Esophagus muscularis mucosa (tissue), 4 donors: ENCODE measurements around the gene PRKACA. TPM values are rescaled to one million over a fixed set of nuclear protein-coding genes. Genes with fewer than 3 reads are reported as not detected.

Experiments
- DNase-seq: peaks from one replicate; pipeline ENCODE4 v3.0.0-alpha.2; 2017; ENCODE audit errors: extremely low spot score
- H3K27ac ChIP-seq, 4 donors: fragments of 200-600 bp; sonication (generic); replicated peaks in 1 of 4; 1 replicate in 3 of 4; 2 replicates in 1 of 4; pipeline ENCODE4 v1.5.1; 2016 to 2019; ENCODE audit warnings: mild to moderate bottlenecking in 1 of 4
- H3K27me3 ChIP-seq, 4 donors: fragments of 200-600 bp; sonication (generic); one replicate each; pipeline versions ENCODE4 v1.5.1 to v1.6.0; 2016 to 2019
- H3K36me3 ChIP-seq, 4 donors: fragments of 200-600 bp; sonication (generic); one replicate each; pipeline ENCODE4 v1.5.1; 2016 to 2019
- H3K4me1 ChIP-seq, 4 donors: fragments of 200-600 bp; sonication (generic); one replicate each; pipeline ENCODE4 v1.5.1; 2016 to 2019
- H3K4me3 ChIP-seq, 4 donors: fragments of 200-600 bp; sonication (generic); 1 replicate in 2 of 4; 2 replicates in 2 of 4; pipeline ENCODE4 v1.5.1; 2016 to 2019; ENCODE audit warnings: mild to moderate bottlenecking in 4 of 4, moderate library complexity in 1 of 4
- H3K9me3 ChIP-seq, 4 donors: fragments of 200-600 bp; sonication (generic); 1 replicate in 3 of 4; 2 replicates in 1 of 4; pipeline ENCODE4 v1.5.1; 2016 to 2019
- CTCF ChIP-seq, 3 experiments: fragments of 200-600 bp in 2 of 3; fragments of 450-650 bp in 1 of 3; sonication (generic) in 2 of 3; IDR thresholded peaks; one replicate each; pipeline ENCODE4 v1.5.1; 2017 to 2019; ENCODE audit warnings: antibody characterized with exemption in 3 of 3, mild to moderate bottlenecking in 2 of 3, moderate library complexity in 1 of 3
- EP300 ChIP-seq: sonication (generic); formaldehyde crosslinking; IDR thresholded peaks from one replicate; pipeline ENCODE4 v1.6.1; 2017; ENCODE audit warnings: antibody characterized with exemption
- POLR2A ChIP-seq: fragments of 450-650 bp; IDR thresholded peaks from one replicate; pipeline ENCODE4 v1.6.1; 2017; ENCODE audit warnings: antibody characterized with exemption, moderate library complexity, mild to moderate bottlenecking, low read depth
- POLR2AphosphoS5 ChIP-seq, 2 donors: sonication (generic); formaldehyde crosslinking; IDR thresholded peaks; one replicate each; pipeline ENCODE4 v1.6.1; 2017; ENCODE audit warnings: antibody characterized with exemption in 2 of 2
- WGBS: methylation state at CpG from one replicate; pipeline ENCODE4 v1.1.5; 2018; 5-methylcytosine and 5-hydroxymethylcytosine counted together
- intact Hi-C: fragments of 100-400 bp; cut with DNase I; formaldehyde crosslinking; loops from one replicate; pipeline ENCODE4 v1.15.1; 2023
- total RNA-seq, 4 donors: library from RNA; depleted of rRNA; stranded (reverse); fragments of >200 nt; gene quantifications; one replicate each; pipeline versions ENCODE4 v1.1.0 to v1.2.1, GENCODE V29; 2016

Gene PRKACA
- total RNA-seq, 4 donors from 2014 or later, result 76.0 to 125 (median 93.3) TPM

DNA sequence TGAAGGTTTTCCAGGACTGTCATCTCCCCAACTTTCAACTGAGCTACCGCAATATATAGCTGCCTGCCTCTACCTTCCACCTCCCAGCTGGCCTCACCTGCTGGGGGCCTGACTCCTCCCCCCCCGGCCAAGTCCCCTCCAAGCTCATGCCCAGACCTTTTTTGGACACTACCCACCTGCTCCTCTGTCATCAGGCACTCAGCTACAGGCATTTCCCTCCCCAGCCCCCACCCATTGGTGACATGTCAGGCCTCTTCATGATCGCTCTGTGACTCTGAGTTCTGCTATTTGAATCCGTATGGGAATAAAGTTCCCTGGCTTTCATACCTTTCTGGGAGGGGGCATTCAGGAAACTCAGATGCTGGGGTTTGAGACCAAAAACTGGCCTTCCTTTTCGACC lies 1.8 kb downstream of the PRKACA start:
- Histone ChIP-seq H3K4me1 (peaks cover 71 to 87% (median 82%) of the 10 kb centered on the region in 4 donors), H3K36me3 (no peaks in the 10 kb centered on the region), H3K4me3 (peak overlapping the region; percentile 86 to 98 (median 97)), H3K9me3 (no peaks in the 10 kb centered on the region), H3K27ac (peak overlapping the region; percentile 86 to 100 (median 98)), H3K27me3 (no peaks in the 10 kb centered on the region)
- intact Hi-C loops, result no loop called here
- TF ChIP-seq POLR2A, result no peak
- 74% methylated on average over 5 of the region's 5 CpGs for WGBS
- no peak for DNase-seq

- Histone ChIP-seq H3K27me3 (no peaks in the 10 kb centered on the region), H3K36me3 (no peaks in the 10 kb centered on the region), H3K27ac (peak overlapping the region; percentile 86 to 100 (median 98)), H3K9me3 (no peaks in the 10 kb centered on the region), H3K4me3 (no peak overlapping the region), H3K4me1 (peaks cover 74 to 88% (median 86%) of the 10 kb centered on the region in 4 donors)
- peak in 1 of 2 donors; percentile 7 for TF ChIP-seq POLR2AphosphoS5 (IDR thresholded peaks at IDR 0.05)
- peak; percentile 63 to 77 (median 71) for TF ChIP-seq CTCF (IDR thresholded peaks at IDR 0.05)
- TF ChIP-seq POLR2A, result no peak
- no peak for TF ChIP-seq EP300
- DNase-seq, result no peak
- WGBS, result 39% methylated on average over 9 of the region's 9 CpGs
- intact Hi-C loops, result no loop called here
Observed at GRCh38 chr19:14114854-14115253, 2.7 kb downstream of the PRKACA start.

- Histone ChIP-seq H3K4me1 (peaks cover 71 to 86% (median 83%) of the 10 kb centered on the region in 4 donors), H3K27ac (peak overlapping the region; percentile 86 to 100 (median 98)), H3K36me3 (peaks cover 0 to under 1% (median 0%) of the 10 kb centered on the region in 4 donors), H3K27me3 (no peaks in the 10 kb centered on the region), H3K4me3 (no peak overlapping the region), H3K9me3 (no peaks in the 10 kb centered on the region)
- WGBS, result 81% methylated on average over 7 of the region's 7 CpGs
- intact Hi-C loops, result no loop called here
- DNase-seq, result no peak
- TF ChIP-seq POLR2AphosphoS5 (IDR thresholded peaks at IDR 0.05) (no peak), POLR2A (no peak), EP300 (no peak), CTCF (IDR thresholded peaks at IDR 0.05) (no peak)
Observed at GRCh38 chr19:14114439-14114838, 3.1 kb downstream of the PRKACA start.

DNA sequence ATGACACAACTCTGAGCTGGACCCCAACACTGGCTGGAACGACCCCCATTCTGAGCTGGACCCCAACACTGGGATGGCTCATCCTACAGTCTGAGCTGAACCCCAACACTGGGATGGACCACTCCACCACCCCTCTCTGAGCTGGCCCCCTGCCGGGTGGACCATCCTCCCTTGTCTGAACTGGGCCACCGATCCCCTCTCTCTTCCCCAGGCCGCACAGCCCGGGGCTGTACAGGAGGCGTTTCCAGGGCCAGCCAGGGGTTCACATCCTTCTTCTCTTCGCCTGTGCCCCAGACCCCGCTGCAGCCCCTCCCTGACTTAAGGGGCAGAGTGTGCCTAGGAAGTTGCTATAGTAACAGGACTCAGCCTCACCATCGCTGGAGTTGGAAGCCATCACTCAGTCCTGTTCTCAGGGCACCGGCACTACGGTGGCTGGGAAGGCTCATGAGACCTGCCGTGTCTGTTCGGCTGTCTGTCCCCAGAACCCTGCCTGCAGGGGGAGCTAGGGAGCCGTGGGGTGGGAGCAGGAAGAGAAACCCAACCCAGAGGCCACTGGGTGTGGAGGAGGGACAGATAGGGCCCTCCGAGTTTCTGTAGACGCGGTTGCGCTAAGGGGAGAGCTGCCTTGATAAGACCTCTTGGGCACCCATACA lies 3.7 kb downstream of the PRKACA start:
- WGBS, result 85% methylated on average over 18 of the region's 18 CpGs
- intact Hi-C loops, result no loop called here
- peaks cover 68 to 86% (median 81%) of the 10 kb centered on the region in 4 donors for H3K4me1 ChIP-seq
- no peaks in the 10 kb centered on the region for H3K9me3 ChIP-seq
- peaks cover 0 to 5% (median 0%) of the 10 kb centered on the region in 4 donors for H3K36me3 ChIP-seq
- peak overlapping the region in 1 of 4 donors; percentile 34 for H3K4me3 ChIP-seq
- peak overlapping the region; percentile 86 to 100 (median 98) for H3K27ac ChIP-seq
- TF ChIP-seq CTCF (IDR thresholded peaks at IDR 0.05), result peak in 1 of 3 experiments; percentile 26
- TF ChIP-seq EP300, result no peak
- DNase-seq, result no peak
- no peaks in the 10 kb centered on the region for H3K27me3 ChIP-seq

DNA sequence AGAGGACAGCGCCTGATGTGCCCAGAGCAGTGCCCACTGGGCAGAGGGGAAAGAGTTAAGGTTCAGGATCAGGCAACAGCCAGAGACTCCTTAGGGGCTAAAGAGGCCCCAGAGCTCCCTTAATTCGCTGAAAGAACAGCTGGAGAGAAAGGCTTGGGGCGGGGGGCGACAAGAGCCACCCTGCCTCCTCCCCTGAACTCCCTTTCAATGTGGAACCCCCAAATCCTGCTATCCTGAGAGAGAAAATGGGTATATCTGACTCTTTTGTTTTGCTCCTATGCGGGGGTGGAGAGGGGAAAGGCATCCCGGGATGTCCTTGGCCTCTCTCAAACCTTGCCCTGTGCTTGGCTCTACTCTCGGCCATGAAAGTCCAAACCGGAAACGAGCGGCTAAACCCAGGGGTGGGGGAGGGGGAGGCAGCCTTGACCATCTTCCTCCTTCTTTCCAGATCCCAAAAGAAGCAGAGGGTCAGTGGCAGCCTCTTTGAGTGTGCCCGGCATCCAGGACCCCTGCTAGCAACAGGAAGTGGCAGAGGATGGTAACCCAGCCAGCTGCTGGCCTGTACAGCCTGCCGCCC lies 4.7 kb downstream of the PRKACA start:
- Histone ChIP-seq H3K9me3 (no peaks in the 10 kb centered on the region), H3K4me3 (peak overlapping the region; percentile 33 to 42 (median 34)), H3K36me3 (peaks cover 0 to 5% (median 0%) of the 10 kb centered on the region in 4 donors), H3K27ac (peak overlapping the region; percentile 86 to 100 (median 98)), H3K4me1 (peaks cover 69 to 89% (median 82%) of the 10 kb centered on the region in 4 donors), H3K27me3 (no peaks in the 10 kb centered on the region)
- TF ChIP-seq POLR2A (no peak), CTCF (IDR thresholded peaks at IDR 0.05) (no peak), EP300 (no peak), POLR2AphosphoS5 (IDR thresholded peaks at IDR 0.05) (no peak)
- intact Hi-C loops, result no loop called here
- WGBS, result 26% methylated on average over 11 of the region's 12 CpGs
- DNase-seq, result no peak
